ENCODE measurements around the gene RAPSN. TPM values are rescaled to one million over a fixed set of nuclear protein-coding genes. Genes with fewer than 3 reads are reported as not detected.

Gene RAPSN
- total RNA-seq, 3 donors from 2014 or later = 0.41 to 0.96 (median 0.95) TPM

- peaks cover 4% of the 10 kb centered on the region for H3K36me3 ChIP-seq (ENCODE audit: low read depth)
- H3K4me1 ChIP-seq (ENCODE audit: low read depth) = peaks cover 14% of the 10 kb centered on the region
- H3K9me3 ChIP-seq = no peaks in the 10 kb centered on the region
- no peak for TF ChIP-seq CTCF (IDR thresholded peaks at IDR 0.05)
- intact Hi-C loops (cut with DNase I, micrococcal nuclease) = no loop called here
- no peak for ATAC-seq
- no peak overlapping the region for H3K4me3 ChIP-seq
- no peak for DNase-seq
Observed at GRCh38 chr11:47413908-47414684, 34.8 kb downstream of the RAPSN start.

GRCh38 chr11:47413351-47413750 is 35.6 kb downstream of the RAPSN start:
- no peak overlapping the region for H3K4me3 ChIP-seq
- no peak for TF ChIP-seq CTCF (IDR thresholded peaks at IDR 0.05)
- no peaks in the 10 kb centered on the region for H3K36me3 ChIP-seq (ENCODE audit: low read depth)
- H3K9me3 ChIP-seq = no peaks in the 10 kb centered on the region
- H3K4me1 ChIP-seq (ENCODE audit: low read depth) = peaks cover 15% of the 10 kb centered on the region
- intact Hi-C loops (cut with DNase I, micrococcal nuclease) = no loop called here
- DNase-seq (no peak), ATAC-seq (no peak)

DNA sequence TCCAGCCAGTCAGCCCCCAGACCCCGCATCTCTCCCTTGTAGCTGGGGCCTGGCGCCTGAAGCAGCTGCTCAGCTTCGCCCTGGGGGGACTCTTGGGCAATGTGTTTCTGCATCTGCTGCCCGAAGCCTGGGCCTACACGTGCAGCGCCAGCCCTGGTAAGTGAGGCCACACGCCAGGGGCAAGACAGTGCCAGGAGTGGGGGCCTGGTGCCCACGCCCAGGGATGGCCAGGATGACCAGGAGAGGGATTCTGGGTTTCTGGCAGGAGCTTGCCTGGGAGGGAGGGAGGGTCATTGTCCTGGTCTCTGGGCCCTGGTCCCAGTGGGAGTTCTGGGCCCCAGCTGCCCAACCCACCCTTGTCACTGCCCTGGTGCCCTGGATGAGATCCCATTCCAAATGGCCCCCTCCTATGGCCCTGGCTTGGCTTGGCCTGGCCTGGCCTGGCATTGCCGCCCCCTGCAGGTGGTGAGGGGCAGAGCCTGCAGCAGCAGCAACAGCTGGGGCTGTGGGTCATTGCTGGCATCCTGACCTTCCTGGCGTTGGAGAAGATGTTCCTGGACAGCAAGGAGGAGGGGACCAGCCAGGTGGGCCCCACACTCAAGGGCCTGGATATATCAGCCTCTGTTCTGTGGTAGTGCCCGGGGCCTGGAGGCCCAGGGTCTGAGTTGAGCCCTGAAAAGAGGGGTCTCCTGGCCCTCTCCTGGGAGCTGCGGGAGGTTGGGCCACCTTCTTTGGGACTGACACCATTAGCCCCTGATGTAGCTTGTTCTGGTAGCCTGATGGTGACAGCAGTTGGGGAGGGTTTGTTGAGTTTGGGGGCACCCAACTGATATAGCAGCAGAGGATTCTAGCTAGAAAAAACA is 36.8 kb downstream of the RAPSN start:
- TF ChIP-seq CTCF (IDR thresholded peaks at IDR 0.05) = peak; percentile 82
- H3K4me1 ChIP-seq (ENCODE audit: low read depth) = peaks cover 20% of the 10 kb centered on the region
- DNase-seq (peak; percentile 63 to 76 (median 66)), ATAC-seq (no peak)
- no peaks in the 10 kb centered on the region for H3K9me3 ChIP-seq
- no peaks in the 10 kb centered on the region for H3K36me3 ChIP-seq (ENCODE audit: low read depth)
- intact Hi-C loops (cut with DNase I, micrococcal nuclease) = no loop called here
- no peak overlapping the region for H3K4me3 ChIP-seq

DNA sequence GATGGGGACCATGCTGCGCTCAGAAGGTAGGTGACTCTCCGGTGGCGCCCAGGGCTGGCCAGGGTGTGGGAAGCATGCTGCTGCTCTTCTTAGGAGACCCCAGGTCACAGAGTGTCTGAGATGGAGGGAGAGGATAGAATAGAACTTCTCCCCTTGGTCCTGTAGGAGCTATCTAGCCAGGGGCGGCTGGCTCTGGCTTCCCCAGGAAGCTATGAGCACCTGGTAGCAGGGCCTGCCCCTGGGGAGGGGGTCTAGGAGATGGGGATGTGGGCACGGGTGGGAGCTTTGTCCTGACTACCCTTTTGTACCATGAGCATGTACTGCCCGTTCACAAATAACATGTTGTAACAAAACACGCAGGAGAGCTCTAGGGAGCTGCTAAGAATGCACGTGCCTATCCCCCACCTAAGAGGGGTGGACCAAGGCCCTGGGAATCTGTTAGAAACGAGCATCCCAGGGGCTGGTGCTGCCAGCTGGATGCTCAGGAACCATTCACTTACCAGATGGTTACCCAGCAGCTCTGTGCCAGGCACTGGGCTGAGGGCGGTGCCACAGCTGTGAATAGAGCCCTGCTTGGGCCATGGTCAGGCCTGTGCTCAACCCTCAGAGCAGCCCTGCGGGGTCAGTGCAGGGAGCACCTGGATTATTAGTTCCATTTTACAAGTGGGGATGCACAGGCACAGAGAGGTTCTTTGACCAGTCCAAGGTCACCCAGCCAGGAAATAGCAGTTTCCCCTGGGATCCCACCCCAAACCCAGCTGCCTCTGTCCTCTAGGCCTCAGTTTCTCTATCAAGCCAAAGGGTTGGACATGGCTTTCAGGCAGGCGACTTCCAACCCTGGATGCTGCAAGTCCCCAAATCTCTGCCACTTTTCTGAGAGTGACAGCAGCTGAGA is 38.3 kb downstream of the RAPSN start:
- intact Hi-C loops (cut with DNase I, micrococcal nuclease) = no loop called here
- H3K36me3 ChIP-seq (ENCODE audit: low read depth) = no peaks in the 10 kb centered on the region
- no peak overlapping the region for H3K4me3 ChIP-seq

More for the DNA sequence above, 38.3 kb downstream of the RAPSN start:
- ATAC-seq = no peak
- peak in 1 of 3 donors; percentile 24 for DNase-seq
- TF ChIP-seq CTCF (IDR thresholded peaks at IDR 0.05) = no peak
- H3K9me3 ChIP-seq = no peaks in the 10 kb centered on the region
- peaks cover 14% of the 10 kb centered on the region for H3K4me1 ChIP-seq (ENCODE audit: low read depth)

All from mucosa of descending colon (tissue), 3 donors.